GM12873 (cell line): ENCODE data around the gene LRRN4.

ENCODE experiments used
- TF ChIP-seq, protein P1 (sequence below): IDR thresholded peaks from 2 replicates; pipeline ENCODE4 v1.5.1; 2012; ENCODE audit warnings: low read depth, mild to moderate bottlenecking, moderate library complexity, low read length, control low read depth; ENCODE audit not compliant: insufficient read depth; ENCODE audit errors: missing control alignments

Gene LRRN4

DNA sequence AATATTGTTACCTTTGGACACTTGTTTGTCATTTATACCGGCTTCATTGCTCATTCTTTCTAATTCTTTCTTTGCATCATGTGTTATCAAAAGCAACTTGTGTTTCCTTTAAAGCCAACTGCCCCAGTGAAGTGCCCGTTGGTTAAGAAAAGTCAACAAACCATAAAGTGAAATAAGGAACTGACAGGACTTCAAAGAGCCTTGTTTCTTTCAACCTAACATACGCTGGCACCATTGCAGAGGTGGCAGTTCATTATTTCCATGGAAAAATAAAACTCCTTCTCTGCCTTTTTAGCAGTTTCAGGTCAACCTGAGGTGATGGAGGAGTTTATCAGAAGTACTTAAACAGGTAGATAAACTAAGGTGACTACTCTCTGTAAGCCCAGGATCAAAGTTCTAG is 40.2 kb upstream of the LRRN4 start:
- TF ChIP-seq, protein P1, sequence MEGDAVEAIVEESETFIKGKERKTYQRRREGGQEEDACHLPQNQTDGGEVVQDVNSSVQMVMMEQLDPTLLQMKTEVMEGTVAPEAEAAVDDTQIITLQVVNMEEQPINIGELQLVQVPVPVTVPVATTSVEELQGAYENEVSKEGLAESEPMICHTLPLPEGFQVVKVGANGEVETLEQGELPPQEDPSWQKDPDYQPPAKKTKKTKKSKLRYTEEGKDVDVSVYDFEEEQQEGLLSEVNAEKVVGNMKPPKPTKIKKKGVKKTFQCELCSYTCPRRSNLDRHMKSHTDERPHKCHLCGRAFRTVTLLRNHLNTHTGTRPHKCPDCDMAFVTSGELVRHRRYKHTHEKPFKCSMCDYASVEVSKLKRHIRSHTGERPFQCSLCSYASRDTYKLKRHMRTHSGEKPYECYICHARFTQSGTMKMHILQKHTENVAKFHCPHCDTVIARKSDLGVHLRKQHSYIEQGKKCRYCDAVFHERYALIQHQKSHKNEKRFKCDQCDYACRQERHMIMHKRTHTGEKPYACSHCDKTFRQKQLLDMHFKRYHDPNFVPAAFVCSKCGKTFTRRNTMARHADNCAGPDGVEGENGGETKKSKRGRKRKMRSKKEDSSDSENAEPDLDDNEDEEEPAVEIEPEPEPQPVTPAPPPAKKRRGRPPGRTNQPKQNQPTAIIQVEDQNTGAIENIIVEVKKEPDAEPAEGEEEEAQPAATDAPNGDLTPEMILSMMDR, result no peak

DNA sequence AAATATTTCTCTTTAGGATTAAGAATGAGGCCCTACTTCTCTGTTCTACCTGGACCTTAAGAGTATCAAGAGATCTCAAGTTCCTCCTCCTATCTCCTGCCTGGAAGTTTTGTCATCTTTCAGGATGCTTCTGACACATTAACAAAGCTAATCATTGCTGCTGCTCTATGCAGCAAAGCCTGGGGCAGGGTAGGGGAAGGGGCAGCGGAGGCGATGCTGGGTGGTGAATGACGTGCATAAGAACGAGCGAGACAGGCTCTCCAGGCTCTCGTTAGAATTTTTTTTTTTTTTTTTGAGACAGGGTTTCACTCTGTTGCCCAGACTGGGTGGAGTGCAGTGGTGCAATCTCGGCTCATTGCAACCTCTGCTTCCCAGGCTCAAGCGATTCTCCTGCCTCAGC is 37.8 kb upstream of the LRRN4 start:
- TF ChIP-seq, protein P1, result no peak

DNA sequence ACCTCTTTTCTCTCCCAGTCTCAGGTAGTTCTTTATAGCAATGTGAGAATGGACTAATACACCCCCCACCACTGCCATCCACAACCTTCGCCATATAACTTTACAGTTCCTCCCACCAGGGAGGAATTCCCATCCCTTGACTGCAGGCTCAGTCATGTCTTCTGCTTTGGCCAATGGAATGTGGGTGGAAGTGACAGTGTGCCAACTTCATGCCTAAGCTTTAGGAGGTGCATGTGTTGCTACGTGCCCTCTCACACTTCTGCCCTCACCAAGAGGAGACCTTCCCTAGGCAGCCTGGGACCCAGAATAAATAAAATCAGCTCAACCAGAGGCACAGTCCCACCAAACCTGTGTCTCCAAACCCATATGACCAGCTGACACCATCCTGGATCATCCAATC is 33.0 kb upstream of the LRRN4 start:
- TF ChIP-seq, protein P1, result no peak

DNA sequence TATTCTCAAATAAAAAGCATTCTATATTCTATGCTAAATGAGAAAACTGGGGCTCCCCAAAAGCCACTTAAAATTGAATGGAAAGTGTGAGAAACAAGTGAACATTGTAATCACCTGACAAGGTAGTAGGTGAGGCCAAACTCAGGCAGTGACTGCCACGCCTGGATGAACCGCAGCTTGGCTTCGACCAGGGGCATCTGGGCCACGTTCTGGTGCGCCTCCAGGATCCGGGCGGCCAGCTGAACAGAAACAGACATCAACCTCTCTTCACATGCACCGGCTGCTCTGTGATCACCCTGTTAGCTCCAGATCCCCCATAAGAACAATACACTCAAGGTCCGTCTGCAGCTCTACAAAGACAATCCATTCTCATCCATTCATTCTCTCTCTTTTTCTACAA is 30.1 kb upstream of the LRRN4 start:
- TF ChIP-seq, protein P1, result no peak

DNA sequence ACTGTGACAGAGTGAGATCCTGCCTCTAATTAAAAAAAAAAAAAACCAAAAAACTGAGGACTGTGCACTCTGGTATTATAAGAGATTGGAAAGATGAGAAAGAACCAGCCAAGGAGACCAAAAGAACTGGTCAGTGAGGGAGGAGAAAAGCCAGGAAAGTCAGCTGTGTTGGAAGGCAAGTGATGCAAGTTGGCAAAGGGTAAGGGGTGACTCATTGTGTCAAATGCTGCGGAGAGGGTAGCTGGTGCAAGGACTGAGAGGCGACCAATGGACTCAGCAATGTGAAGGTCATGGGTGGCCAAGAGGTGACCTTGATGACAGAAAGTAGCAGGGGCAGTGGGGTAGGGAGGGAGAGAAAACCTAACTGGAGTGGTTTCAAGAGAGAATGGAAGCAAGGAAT is 27.4 kb upstream of the LRRN4 start:
- TF ChIP-seq, protein P1, result no peak

DNA sequence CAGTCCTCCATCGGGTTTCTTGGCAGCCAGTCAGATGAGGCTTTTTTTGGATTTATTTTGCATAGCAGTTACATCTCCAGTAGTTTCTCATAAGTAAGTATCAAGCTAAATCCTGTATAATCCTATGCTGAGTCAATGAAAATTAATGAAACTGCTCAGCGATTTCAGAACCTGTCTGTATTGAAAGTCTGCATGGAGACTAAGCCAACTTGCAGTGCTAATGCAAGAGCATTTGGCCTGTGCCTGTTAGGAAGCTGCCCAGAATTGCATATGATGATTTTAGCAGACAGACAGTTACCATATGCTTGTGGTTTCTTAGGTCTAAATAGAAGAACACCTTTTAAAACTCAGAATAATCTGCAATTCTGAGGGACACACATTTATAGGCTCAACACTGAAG is 25.2 kb upstream of the LRRN4 start:
- TF ChIP-seq, protein P1, result no peak

DNA sequence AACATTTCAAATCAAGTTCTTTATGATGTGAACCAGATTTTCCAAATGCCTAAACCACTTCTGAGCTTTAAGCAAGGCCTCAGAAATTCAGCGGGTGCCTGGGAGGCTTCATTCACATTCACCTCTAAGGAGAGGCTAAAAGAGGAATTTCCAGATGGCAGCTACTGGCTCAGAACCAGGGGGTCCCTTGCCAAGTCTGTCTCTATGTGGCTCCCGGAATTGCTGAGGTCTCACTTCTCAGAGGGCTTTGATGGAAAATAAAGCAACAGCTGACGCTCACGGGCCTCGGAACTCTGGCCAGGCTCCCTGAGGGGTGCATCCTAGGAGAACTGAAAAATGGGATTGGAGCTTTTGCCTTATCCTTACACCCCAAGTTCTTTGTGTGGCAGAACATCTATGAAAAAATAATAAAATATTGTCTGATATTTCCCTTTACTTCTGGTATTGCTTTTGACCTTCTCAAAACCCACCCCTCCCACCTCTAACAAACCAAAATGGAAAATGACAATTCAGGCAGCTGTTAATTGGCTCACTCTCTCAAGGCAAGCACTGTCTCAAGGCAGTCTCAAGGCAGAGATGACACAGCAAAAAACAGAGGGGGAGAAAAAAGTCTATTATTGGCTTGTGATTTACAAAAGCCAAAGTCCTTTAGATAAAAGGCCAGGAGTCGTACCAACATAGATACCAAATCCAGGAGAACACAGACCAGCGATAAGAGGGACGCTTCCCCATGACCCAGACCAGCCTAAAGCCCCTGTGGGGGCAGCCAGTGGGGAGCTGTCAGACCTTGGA is 21.8 kb upstream of the LRRN4 start:
- TF ChIP-seq, protein P1, result no peak

DNA sequence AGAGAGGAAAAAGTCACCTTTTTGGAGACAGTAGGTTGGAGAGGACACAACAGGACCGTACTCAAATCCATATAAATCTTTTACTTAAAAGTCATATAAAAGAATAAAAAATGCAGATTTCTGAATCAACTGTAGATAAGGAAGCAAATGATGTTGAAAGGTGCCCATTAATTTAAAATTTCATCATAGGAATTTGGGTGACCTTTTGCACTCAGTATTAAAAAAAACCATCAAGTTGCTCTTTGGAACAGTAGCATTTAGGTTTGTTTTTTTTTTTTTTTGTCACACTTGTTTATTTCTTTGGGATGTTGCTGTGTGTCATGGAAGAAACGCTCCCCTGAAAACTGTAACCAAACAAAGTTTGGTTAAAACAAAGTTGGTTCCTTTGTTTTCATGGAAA is 20.9 kb upstream of the LRRN4 start:
- TF ChIP-seq, protein P1, result no peak
